ENCODE results near the gene RNF44.

DNA sequence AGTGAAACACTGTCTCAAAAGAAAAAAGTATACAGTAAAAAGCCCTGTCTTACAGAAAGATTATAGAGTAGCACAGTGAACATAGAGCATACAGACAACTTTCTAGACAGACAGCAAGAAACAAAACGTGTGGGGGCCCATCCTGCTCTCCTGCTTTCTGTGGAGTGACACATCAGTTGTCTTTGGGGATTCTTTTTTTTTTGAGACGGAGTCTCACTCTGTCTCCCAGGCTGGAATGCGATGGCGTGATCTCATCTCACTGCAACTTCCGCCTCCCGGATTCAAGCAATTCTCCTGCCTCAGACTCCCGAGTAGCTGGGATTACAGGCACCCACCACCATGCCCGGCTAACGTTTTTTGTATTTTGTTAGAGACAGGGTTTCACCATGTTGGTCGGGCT, 26.8 kb upstream of the RNF44 start:
- TF ChIP-seq, protein P1, sequence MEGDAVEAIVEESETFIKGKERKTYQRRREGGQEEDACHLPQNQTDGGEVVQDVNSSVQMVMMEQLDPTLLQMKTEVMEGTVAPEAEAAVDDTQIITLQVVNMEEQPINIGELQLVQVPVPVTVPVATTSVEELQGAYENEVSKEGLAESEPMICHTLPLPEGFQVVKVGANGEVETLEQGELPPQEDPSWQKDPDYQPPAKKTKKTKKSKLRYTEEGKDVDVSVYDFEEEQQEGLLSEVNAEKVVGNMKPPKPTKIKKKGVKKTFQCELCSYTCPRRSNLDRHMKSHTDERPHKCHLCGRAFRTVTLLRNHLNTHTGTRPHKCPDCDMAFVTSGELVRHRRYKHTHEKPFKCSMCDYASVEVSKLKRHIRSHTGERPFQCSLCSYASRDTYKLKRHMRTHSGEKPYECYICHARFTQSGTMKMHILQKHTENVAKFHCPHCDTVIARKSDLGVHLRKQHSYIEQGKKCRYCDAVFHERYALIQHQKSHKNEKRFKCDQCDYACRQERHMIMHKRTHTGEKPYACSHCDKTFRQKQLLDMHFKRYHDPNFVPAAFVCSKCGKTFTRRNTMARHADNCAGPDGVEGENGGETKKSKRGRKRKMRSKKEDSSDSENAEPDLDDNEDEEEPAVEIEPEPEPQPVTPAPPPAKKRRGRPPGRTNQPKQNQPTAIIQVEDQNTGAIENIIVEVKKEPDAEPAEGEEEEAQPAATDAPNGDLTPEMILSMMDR (IDR thresholded peaks at IDR 0.05; ENCODE audit: low read length), result no peak
- TF ChIP-seq EZH2phosphoT487 (IDR thresholded peaks at IDR 0.05; ENCODE audit: low read length) (no peak), EZH2 (optimal IDR thresholded peaks at IDR 0.05; ENCODE audit: low read depth, low read length) (no peak)

All from MM.1S (cell line).